Right lung (tissue), 5 donors: ENCODE measurements around the gene MYCBPAP. TPM values are rescaled to one million over a fixed set of nuclear protein-coding genes. Genes with fewer than 3 reads are reported as not detected.

Experiments
- DNase-seq, 2 donors: peaks; one replicate each; pipeline ENCODE4 v3.0.0-alpha.2; 2013
- polyA plus RNA-seq, 5 donors: library from polyadenylated mRNA; unstranded; fragments of 120-200 nt; gene quantifications; one replicate each; pipeline versions ENCODE4 v1.2.1 to v1.2.3, GENCODE V29; 2013; ENCODE audit warnings: inconsistent platforms in 1 of 5, low replicate concordance in 1 of 5; ENCODE audit not compliant: insufficient read length in 5 of 5, insufficient read depth in 1 of 5

MYCBPAP gene
- polyA plus RNA-seq, 5 donors, result 5.0 to 8.2 (median 7.0) TPM

- no peak for DNase-seq
Observed at GRCh38 chr17:50571681-50572080, 63.4 kb downstream of the MYCBPAP start.

DNA sequence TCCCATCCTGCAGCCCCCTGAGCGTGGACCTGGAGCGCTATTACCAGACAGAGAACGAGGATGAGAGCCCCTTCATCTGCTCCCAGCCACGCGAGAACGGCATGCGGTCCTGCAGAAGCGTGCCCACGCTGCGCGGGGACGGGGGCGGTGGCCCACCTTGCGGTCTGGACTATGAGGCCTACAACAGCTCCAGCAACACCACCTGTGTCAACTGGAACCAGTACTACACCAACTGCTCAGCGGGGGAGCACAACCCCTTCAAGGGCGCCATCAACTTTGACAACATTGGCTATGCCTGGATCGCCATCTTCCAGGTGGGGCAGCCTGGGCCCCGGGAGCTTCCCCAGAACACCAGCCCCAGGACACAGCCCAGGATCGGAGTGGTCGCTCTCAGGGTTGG is 64.3 kb downstream of the MYCBPAP start:
- DNase-seq, result no peak

DNA sequence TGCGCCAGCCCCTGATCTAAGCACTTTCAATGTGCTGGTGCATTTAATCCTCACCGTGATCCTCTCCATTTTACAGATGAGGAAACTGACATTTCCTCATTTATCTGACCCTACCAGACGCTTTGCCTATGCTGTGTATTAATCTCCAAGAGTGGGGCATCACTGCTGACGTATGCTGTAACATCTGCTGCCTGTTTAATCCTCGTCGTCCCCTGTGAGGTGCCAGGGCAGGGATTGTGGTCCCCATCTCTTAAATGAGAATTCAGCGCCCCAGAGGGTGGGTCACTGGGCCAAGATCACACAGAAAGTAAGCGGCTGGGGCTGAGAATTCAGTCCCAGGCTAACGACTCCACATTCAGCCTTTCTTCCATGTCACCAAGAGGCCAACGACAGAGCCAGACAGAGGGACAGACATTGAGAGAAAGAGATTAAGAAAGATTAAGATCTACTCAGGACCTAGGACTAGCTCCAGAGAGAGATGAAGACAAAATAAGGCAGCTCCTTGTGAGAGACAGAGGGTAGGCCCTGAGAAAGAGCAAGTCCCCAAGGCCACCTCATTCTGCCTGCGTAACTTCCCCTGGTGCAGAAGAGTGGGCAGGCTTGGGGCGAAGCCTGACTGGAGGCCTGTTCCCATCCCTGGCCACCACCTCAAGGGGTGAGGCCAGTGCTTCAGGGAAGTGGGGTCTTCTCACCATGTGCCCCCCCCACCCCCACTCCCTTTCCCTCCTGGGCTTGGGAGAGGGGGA is 65.8 kb downstream of the MYCBPAP start:
- DNase-seq, result no peak

GRCh38 chr17:50575581-50576210 is 67.5 kb downstream of the MYCBPAP start:
- DNase-seq, result no peak

- no peak for DNase-seq
Observed at GRCh38 chr17:50576864-50577263, 68.6 kb downstream of the MYCBPAP start.

DNA sequence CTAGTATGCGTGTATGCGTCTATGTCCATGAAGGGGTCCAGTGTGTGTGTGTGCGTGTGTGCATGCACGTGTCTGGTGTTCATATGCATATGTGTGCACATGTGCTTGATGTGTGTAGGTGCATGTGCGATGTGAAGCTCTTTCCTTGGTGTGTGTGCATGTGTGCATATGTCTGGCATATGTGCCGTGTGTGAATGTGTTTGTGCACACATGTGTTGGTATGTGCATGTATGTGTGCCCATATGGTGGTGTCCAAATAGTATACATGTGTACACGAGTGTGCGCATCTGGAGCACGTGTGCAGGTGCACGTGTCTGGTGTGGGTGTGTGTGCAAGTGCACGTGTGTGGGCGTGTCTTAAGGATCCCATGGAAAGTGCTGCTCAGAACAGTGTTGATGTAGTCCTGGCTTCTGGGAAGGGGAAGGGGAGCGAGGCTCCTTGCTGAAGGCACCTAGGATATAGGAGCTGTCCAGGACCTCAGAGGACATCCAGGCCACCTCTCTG is 69.3 kb downstream of the MYCBPAP start:
- no peak for DNase-seq

GRCh38 chr17:50578173-50578572 is 69.9 kb downstream of the MYCBPAP start:
- no peak for DNase-seq

GRCh38 chr17:50579399-50579798 is 71.2 kb downstream of the MYCBPAP start:
- no peak for DNase-seq

DNA sequence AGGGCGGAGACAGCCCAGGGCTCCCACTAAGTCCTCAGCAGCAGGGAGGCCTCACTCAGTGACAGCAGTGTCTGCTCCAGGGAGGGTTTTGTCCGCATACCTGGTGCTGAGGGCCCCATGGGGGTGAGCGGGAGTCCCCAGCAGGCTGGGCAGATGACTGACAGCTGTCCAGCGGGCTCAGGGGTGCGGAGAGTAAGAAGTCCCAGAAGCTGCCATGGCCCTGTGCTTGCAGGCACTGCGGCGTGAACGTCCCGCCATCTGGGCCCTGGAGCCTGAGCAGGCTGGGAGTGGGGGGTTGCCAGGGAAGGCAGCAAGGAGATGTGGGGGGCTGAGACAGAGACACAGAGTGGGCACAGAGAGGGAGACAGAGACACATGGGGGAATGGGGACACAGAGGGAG is 72.4 kb downstream of the MYCBPAP start:
- no peak for DNase-seq

Other genes with a start within 250 kb of the MYCBPAP start
- 1 to 10 TPM; 4.4 to 8.7 (median 7.5) TPM for gene TMEM92, start 234.0 kb upstream of the MYCBPAP start, polyA plus RNA-seq
- 10 to 100 TPM; 15.9 to 25.9 (median 21.6) TPM for gene XYLT2, start 162.3 kb upstream of the MYCBPAP start, polyA plus RNA-seq
- gene MRPL27, start 135.3 kb upstream of the MYCBPAP start, polyA plus RNA-seq, result 10 to 100 TPM; 48.3 to 67.2 (median 55.7) TPM
- 10 to 100 TPM in 3 of 5 donors, 1 to 10 TPM in 2; 7.2 to 13.9 (median 11.1) TPM for gene EME1, start 135.2 kb upstream of the MYCBPAP start, polyA plus RNA-seq
- 10 to 100 TPM; 40.8 to 62.9 (median 44.7) TPM for gene LRRC59, start 110.9 kb upstream of the MYCBPAP start, polyA plus RNA-seq
- 100 to 1,000 TPM in 4 of 5 donors, 10 to 100 TPM in 1; 95.0 to 131 (median 114) TPM for gene ACSF2, start 82.2 kb upstream of the MYCBPAP start, polyA plus RNA-seq
- gene CHAD, start 39.6 kb upstream of the MYCBPAP start, polyA plus RNA-seq, result 1 to 10 TPM; 4.2 to 6.5 (median 4.8) TPM
- gene RSAD1, start 29.6 kb upstream of the MYCBPAP start, polyA plus RNA-seq, result 10 to 100 TPM; 41.2 to 56.4 (median 50.3) TPM
- gene EPN3, start 24.3 kb downstream of the MYCBPAP start, polyA plus RNA-seq, result 1 to 10 TPM; 2.8 to 7.4 (median 5.2) TPM
- gene SPATA20, start 38.7 kb downstream of the MYCBPAP start, polyA plus RNA-seq, result 10 to 100 TPM; 38.0 to 51.3 (median 41.6) TPM
- gene CACNA1G, start 52.3 kb downstream of the MYCBPAP start, polyA plus RNA-seq, result 10 to 100 TPM; 16.2 to 32.8 (median 17.1) TPM
- 10 to 100 TPM; 27.4 to 61.4 (median 39.5) TPM for gene ABCC3, start 126.4 kb downstream of the MYCBPAP start, polyA plus RNA-seq
- 10 to 100 TPM; 42.8 to 51.4 (median 47.3) TPM for gene ANKRD40, start 199.5 kb downstream of the MYCBPAP start, polyA plus RNA-seq
- gene LUC7L3, start 211.2 kb downstream of the MYCBPAP start, polyA plus RNA-seq, result 100 to 1,000 TPM; 485 to 859 (median 763) TPM